HFFc6 (cell line): Measurements from ENCODE around the gene NPY5R. TPM values are rescaled to one million over a fixed set of nuclear protein-coding genes. Genes with fewer than 3 reads are reported as not detected.
A peak's percentile ranks its signal among the peaks of the same experiment; 100 is the strongest.

Experiments used
- DNase-seq: peaks from one replicate; pipeline ENCODE4 v3.0.0-alpha.2; 2018
- H3K27ac Mint-ChIP-seq: 2 replicates; pipeline ENCODE4 v1.8.0; 2020; ENCODE audit warnings: mild to moderate bottlenecking, mixed read lengths
- H3K27me3 Mint-ChIP-seq: 2 replicates; pipeline ENCODE4 v1.8.0; 2021; ENCODE audit warnings: mild to moderate bottlenecking, moderate library complexity, mixed read lengths; ENCODE audit not compliant: insufficient read depth
- H3K36me3 Mint-ChIP-seq: 2 replicates; pipeline ENCODE4 v1.8.0; 2021; ENCODE audit warnings: low read depth, mixed read lengths
- H3K4me1 Mint-ChIP-seq: 2 replicates; pipeline ENCODE4 v1.8.0; 2020; ENCODE audit warnings: low read depth, mixed read lengths
- H3K4me3 Mint-ChIP-seq: 2 replicates; pipeline ENCODE4 v1.8.0; 2020; ENCODE audit warnings: mild to moderate bottlenecking, moderate library complexity, mixed read lengths
- H3K9me3 Mint-ChIP-seq: 2 replicates; pipeline ENCODE4 v1.8.0; 2020; ENCODE audit warnings: mild to moderate bottlenecking, mixed read lengths
- CTCF ChIP-seq: fragments of 200-600 bp; sonication (generic); IDR thresholded peaks from 2 replicates; pipeline ENCODE4 v1.5.0; 2021; ENCODE audit warnings: antibody characterized with exemption, mild to moderate bottlenecking
- total RNA-seq, 6 experiments: library from RNA; stranded (reverse); fragmentation: NEBNext Ultra II Directional; extraction: Animal tissue kit (Norgen Biotek cat#: 25700); gene quantifications; 2 replicates in 1 of 6; 3 replicates in 5 of 6; pipeline ENCODE4 v1.2.3, GENCODE V29; 2021

The NPY5R gene
- total RNA-seq, 6 experiments from 2014 or later: not detected

GRCh38 chr4:163395758-163396157, 52.1 kb downstream of the NPY5R start:
- DNase-seq: no peak
- Mint-ChIP-seq H3K27ac (peak overlapping the region; percentile 65; the same call in 1 of the 2 replicates), H3K27me3 (no peaks in the 10 kb centered on the region), H3K4me1 (peaks cover 7% of the 10 kb centered on the region; the same call in 1 of the 2 replicates), H3K4me3 (peak overlapping the region; percentile 87), H3K9me3 (no peaks in the 10 kb centered on the region), H3K36me3 (no peaks in the 10 kb centered on the region)
- TF ChIP-seq CTCF: no peak

GRCh38 chr4:163398238-163398637, 54.5 kb downstream of the NPY5R start:
- H3K4me3 Mint-ChIP-seq: no peak overlapping the region
- no peaks in the 10 kb centered on the region for H3K36me3 Mint-ChIP-seq
- no peaks in the 10 kb centered on the region for H3K27me3 Mint-ChIP-seq
- H3K9me3 Mint-ChIP-seq: no peaks in the 10 kb centered on the region
- H3K27ac Mint-ChIP-seq: no peak overlapping the region
- peaks cover 7% of the 10 kb centered on the region; the same call in 1 of the 2 replicates for H3K4me1 Mint-ChIP-seq
- TF ChIP-seq CTCF: no peak
- no peak for DNase-seq

GRCh38 chr4:163400911-163401310, 57.2 kb downstream of the NPY5R start:
- TF ChIP-seq CTCF: no peak
- no peak for DNase-seq
- no peak overlapping the region for H3K4me3 Mint-ChIP-seq
- no peaks in the 10 kb centered on the region for H3K27me3 Mint-ChIP-seq
- H3K36me3 Mint-ChIP-seq: no peaks in the 10 kb centered on the region
- H3K4me1 Mint-ChIP-seq: no peaks in the 10 kb centered on the region
- no peaks in the 10 kb centered on the region for H3K9me3 Mint-ChIP-seq
- no peak overlapping the region for H3K27ac Mint-ChIP-seq

Other genes with a start within 250 kb of the NPY5R start
- 10 to 100 TPM; 15.3 to 18.3 (median 16.5) TPM for gene NAF1, start 177.0 kb upstream of the NPY5R start, total RNA-seq
- gene NPY1R, start 11.3 kb upstream of the NPY5R start, total RNA-seq: not detected
- not detected for gene TKTL2, start 129.9 kb downstream of the NPY5R start, total RNA-seq
- gene TMA16, start 150.8 kb downstream of the NPY5R start, total RNA-seq: 10 to 100 TPM; 25.6 to 36.9 (median 32.5) TPM